ENCODE measurements around the gene DDX17. TPM values are rescaled to one million over a fixed set of nuclear protein-coding genes. Genes with fewer than 3 reads are reported as not detected.

Gene DDX17
- total and polyA plus RNA-seq, 9 of the 15 experiments (the other 6 are each of a cell fraction or from before 2014, with no cell fraction given), result 17.6 to 421 (median 189) TPM

- TF ChIP-seq SRSF7 (optimal IDR thresholded peaks at IDR 0.05; ENCODE audit: low read depth, low read length) (no peak), ZNF589 (CRISPR knock-in tag; IDR thresholded peaks at IDR 0.05; ENCODE audit: low read depth) (no peak), ZNF76 (CRISPR knock-in tag; IDR thresholded peaks at IDR 0.05; ENCODE audit: borderline replicate concordance) (no peak), YBX1 (IDR thresholded peaks at IDR 0.05) (no peak), ZBTB17 (CRISPR knock-in tag; IDR thresholded peaks at IDR 0.05) (no peak), CAMTA2 (CRISPR knock-in tag; conservative IDR thresholded peaks at IDR 0.05) (no peak), MEF2A (IDR thresholded peaks at IDR 0.05; ENCODE audit: control insufficient read depth, low read depth, low read length) (no peak), TEAD4 (IDR thresholded peaks at IDR 0.05; ENCODE audit: low read length) (no peak), TEAD4 (CRISPR knock-in tag; IDR thresholded peaks at IDR 0.05; ENCODE audit: borderline replicate concordance) (no peak), RHOXF2B (CRISPR knock-in tag; conservative IDR thresholded peaks at IDR 0.05) (no peak), ZNF644 (tag; IDR thresholded peaks at IDR 0.05; ENCODE audit: low read depth) (no peak), ZNF431 (CRISPR knock-in tag; IDR thresholded peaks at IDR 0.05) (0 out of 2 replicates have a peak, but pooled peaks have one; percentile 34), ZNF311 (CRISPR knock-in tag; IDR thresholded peaks at IDR 0.05) (no peak), RNF2 (IDR thresholded peaks at IDR 0.05) (no peak), CHCHD3 (CRISPR knock-in tag; IDR thresholded peaks at IDR 0.05) (no peak), TCFL5 (CRISPR knock-in tag; conservative IDR thresholded peaks at IDR 0.05) (no peak), ZNF79 (CRISPR knock-in tag; IDR thresholded peaks at IDR 0.05; ENCODE audit: low read depth) (no peak), ZNF224 (CRISPR knock-in tag; IDR thresholded peaks at IDR 0.05) (no peak), RBM14 (IDR thresholded peaks at IDR 0.05; ENCODE audit: borderline replicate concordance, insufficient read depth, low read depth, low read length) (no peak), HCFC1 (IDR thresholded peaks at IDR 0.05; ENCODE audit: low read depth, low read length) (no peak), ZC3H11A (IDR thresholded peaks at IDR 0.05; ENCODE audit: low read depth, low read length) (no peak), BCOR (IDR thresholded peaks at IDR 0.05) (peak; percentile 58), SNRNP70 (optimal IDR thresholded peaks at IDR 0.05; ENCODE audit: low read depth, low read length) (no peak), KDM5B (IDR thresholded peaks at IDR 0.05; ENCODE audit: insufficient replicate concordance, low read depth, low read length) (peak; percentile 43), MYNN (IDR thresholded peaks at IDR 0.05) (no peak), MYNN (CRISPR knock-in tag; IDR thresholded peaks at IDR 0.05) (no peak)
- TF ChIP-seq, protein P1, sequence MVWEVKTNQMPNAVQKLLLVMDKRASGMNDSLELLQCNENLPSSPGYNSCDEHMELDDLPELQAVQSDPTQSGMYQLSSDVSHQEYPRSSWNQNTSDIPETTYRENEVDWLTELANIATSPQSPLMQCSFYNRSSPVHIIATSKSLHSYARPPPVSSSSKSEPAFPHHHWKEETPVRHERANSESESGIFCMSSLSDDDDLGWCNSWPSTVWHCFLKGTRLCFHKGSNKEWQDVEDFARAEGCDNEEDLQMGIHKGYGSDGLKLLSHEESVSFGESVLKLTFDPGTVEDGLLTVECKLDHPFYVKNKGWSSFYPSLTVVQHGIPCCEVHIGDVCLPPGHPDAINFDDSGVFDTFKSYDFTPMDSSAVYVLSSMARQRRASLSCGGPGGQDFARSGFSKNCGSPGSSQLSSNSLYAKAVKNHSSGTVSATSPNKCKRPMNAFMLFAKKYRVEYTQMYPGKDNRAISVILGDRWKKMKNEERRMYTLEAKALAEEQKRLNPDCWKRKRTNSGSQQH (CRISPR knock-in tag; IDR thresholded peaks at IDR 0.05), result no peak
- TF ChIP-seq, protein P2, sequence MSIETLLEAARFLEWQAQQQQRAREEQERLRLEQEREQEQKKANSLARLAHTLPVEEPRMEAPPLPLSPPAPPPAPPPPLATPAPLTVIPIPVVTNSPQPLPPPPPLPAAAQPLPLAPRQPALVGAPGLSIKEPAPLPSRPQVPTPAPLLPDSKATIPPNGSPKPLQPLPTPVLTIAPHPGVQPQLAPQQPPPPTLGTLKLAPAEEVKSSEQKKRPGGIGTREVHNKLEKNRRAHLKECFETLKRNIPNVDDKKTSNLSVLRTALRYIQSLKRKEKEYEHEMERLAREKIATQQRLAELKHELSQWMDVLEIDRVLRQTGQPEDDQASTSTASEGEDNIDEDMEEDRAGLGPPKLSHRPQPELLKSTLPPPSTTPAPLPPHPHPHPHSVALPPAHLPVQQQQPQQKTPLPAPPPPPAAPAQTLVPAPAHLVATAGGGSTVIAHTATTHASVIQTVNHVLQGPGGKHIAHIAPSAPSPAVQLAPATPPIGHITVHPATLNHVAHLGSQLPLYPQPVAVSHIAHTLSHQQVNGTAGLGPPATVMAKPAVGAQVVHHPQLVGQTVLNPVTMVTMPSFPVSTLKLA (conservative IDR thresholded peaks at IDR 0.05), result 0 out of 4 replicates have a peak, but pooled peaks of 1 of the 2 experiments have one; percentile 34
Measured at GRCh38 chr22:38467438-38467903, 38.6 kb downstream of the DDX17 start (continued).
